DND-41 (cell line): Measurements from ENCODE around the gene ETFDH.
A peak's percentile ranks its signal among the peaks of the same experiment; 100 is the strongest.

ENCODE experiments used
- ATAC-seq: fragments of 200-7000 bp; cut with Tn5 transposase; 3 replicates; pipeline ENCODE4 v1.9.1; 2021; ENCODE audit warnings: low read depth; ENCODE audit not compliant: insufficient read depth
- DNase-seq: peaks from one replicate; pipeline ENCODE4 v3.0.0-alpha.2; 2020
- H2AFZ ChIP-seq: 2 replicates; pipeline ENCODE4 v1.6.0; 2012; ENCODE audit warnings: low read depth, low read length
- H3K27ac ChIP-seq: 2 replicates; pipeline ENCODE4 v1.5.1; 2012; ENCODE audit warnings: low read length, inconsistent platforms
- H3K27me3 ChIP-seq: fragments of 200-600 bp; sonication (generic); 2 replicates; pipeline ENCODE4 v1.6.0; 2012; ENCODE audit warnings: low read length, mild to moderate bottlenecking, inconsistent platforms; ENCODE audit not compliant: insufficient read depth, poor library complexity
- H3K36me3 ChIP-seq: 2 replicates; pipeline ENCODE4 v1.5.1; 2012; ENCODE audit warnings: low read length, inconsistent platforms; ENCODE audit not compliant: insufficient read depth
- H3K4me1 ChIP-seq: 2 replicates; pipeline ENCODE4 v1.5.1; 2012; ENCODE audit warnings: mild to moderate bottlenecking, low read length; ENCODE audit not compliant: insufficient read depth
- H3K4me2 ChIP-seq: 2 replicates; pipeline ENCODE4 v1.6.0; 2012; ENCODE audit warnings: mild to moderate bottlenecking, moderate library complexity, low read length, inconsistent platforms; ENCODE audit not compliant: insufficient read depth
- H3K4me3 ChIP-seq, 2 experiments: fragments of 200-600 bp in 1 of 2; shearing (Covaris generic) in 1 of 2; 2 replicates each; pipeline ENCODE4 v1.5.1; 2012 to 2016; ENCODE audit warnings: inconsistent platforms in 2 of 2, low read length in 2 of 2, mild to moderate bottlenecking in 2 of 2, low read depth in 1 of 2, moderate library complexity in 1 of 2
- H3K79me2 ChIP-seq: 2 replicates; pipeline ENCODE4 v1.6.0; 2012; ENCODE audit warnings: low read length, inconsistent platforms; ENCODE audit not compliant: insufficient read depth
- H3K9ac ChIP-seq: 2 replicates; pipeline ENCODE4 v1.6.0; 2012; ENCODE audit warnings: low read depth, mild to moderate bottlenecking, inconsistent platforms, low read length, moderate library complexity
- H3K9me3 ChIP-seq: 2 replicates; pipeline ENCODE4 v1.5.1; 2012; ENCODE audit warnings: low read length, moderate library complexity, mild to moderate bottlenecking, inconsistent platforms; ENCODE audit not compliant: insufficient read depth, severe bottlenecking
- H4K20me1 ChIP-seq: 2 replicates; pipeline ENCODE4 v1.6.0; 2012; ENCODE audit warnings: low read length; ENCODE audit not compliant: insufficient read depth
- CTCF ChIP-seq: IDR thresholded peaks from 2 replicates; pipeline ENCODE4 v1.5.1; 2012; ENCODE audit warnings: borderline replicate concordance, low read length, moderate library complexity, mild to moderate bottlenecking; ENCODE audit not compliant: poor library complexity, severe bottlenecking; ENCODE audit errors: extremely low read depth
- EZH2 ChIP-seq: IDR thresholded peaks from 3 replicates; pipeline ENCODE4 v1.6.1; 2012; ENCODE audit warnings: borderline replicate concordance, low read depth, mild to moderate bottlenecking, moderate library complexity, low read length, inconsistent platforms; ENCODE audit not compliant: severe bottlenecking

ETFDH gene

GRCh38 chr4:158714937-158715336, 42.8 kb downstream of the ETFDH start:
- ATAC-seq (no peak), DNase-seq (no peak)
- no peak for TF ChIP-seq EZH2
- TF ChIP-seq CTCF: no peak
- Histone ChIP-seq H3K27ac (no peak overlapping the region), H3K27me3 (no peaks in the 10 kb centered on the region), H3K4me1 (no peaks in the 10 kb centered on the region), H4K20me1 (no peaks in the 10 kb centered on the region), H3K9ac (no peak overlapping the region), H3K9me3 (no peaks in the 10 kb centered on the region), H2AFZ (no peak overlapping the region), H3K36me3 (peaks cover 50% of the 10 kb centered on the region), H3K4me3 (no peak overlapping the region), H3K4me2 (no peak overlapping the region), H3K79me2 (no peaks in the 10 kb centered on the region)

GRCh38 chr4:158715802-158716201, 43.7 kb downstream of the ETFDH start:
- Histone ChIP-seq H3K36me3 (peaks cover 48% of the 10 kb centered on the region), H3K27ac (no peak overlapping the region)

GRCh38 chr4:158721680-158722079, 49.6 kb downstream of the ETFDH start:
- H3K4me2 ChIP-seq: peak overlapping the region; percentile 87; the same call in 1 of the 2 replicates

More at GRCh38 chr4:158715802-158716201, 43.7 kb downstream of the ETFDH start:
- Histone ChIP-seq H2AFZ (no peak overlapping the region), H3K4me1 (no peaks in the 10 kb centered on the region), H3K79me2 (no peaks in the 10 kb centered on the region), H3K4me2 (no peak overlapping the region), H3K27me3 (no peaks in the 10 kb centered on the region), H4K20me1 (no peaks in the 10 kb centered on the region), H3K9ac (no peak overlapping the region), H3K9me3 (no peaks in the 10 kb centered on the region), H3K4me3 (no peak overlapping the region)
- DNase-seq (no peak), ATAC-seq (no peak)
- no peak for TF ChIP-seq EZH2
- TF ChIP-seq CTCF: no peak

More at GRCh38 chr4:158721680-158722079, 49.6 kb downstream of the ETFDH start:
- no peaks in the 10 kb centered on the region for H3K9me3 ChIP-seq
- H2AFZ ChIP-seq: no peak overlapping the region
- TF ChIP-seq CTCF: no peak
- no peak for TF ChIP-seq EZH2
- DNase-seq: no peak
- peaks cover 18% of the 10 kb centered on the region; the same call in 1 of the 2 replicates for H3K4me1 ChIP-seq
- H3K27ac ChIP-seq: no peak overlapping the region
- no peaks in the 10 kb centered on the region for H3K27me3 ChIP-seq
- no peaks in the 10 kb centered on the region for H4K20me1 ChIP-seq
- H3K79me2 ChIP-seq: peaks cover 27% of the 10 kb centered on the region
- ATAC-seq: no peak
- H3K4me3 ChIP-seq: peak overlapping the region in 1 of 2 experiments; percentile 88; a peak in 1 of 4 replicates
- H3K9ac ChIP-seq: no peak overlapping the region
- peaks cover 27% of the 10 kb centered on the region for H3K36me3 ChIP-seq
